Measurements from ENCODE around the gene HHATL. TPM values are rescaled to one million over a fixed set of nuclear protein-coding genes. Genes with fewer than 3 reads are reported as not detected.

The HHATL gene
- total and polyA plus RNA-seq, 4 donors: 0.39 to 2.7 (median 0.62) TPM

GRCh38 chr3:42714171-42714852, 11.7 kb upstream of the HHATL start:
- Histone ChIP-seq H3K9me3 (ENCODE audit: control insufficient read depth in 4 of 4, insufficient read depth in 3 of 4, low read length in 3 of 4) (no peaks in the 10 kb centered on the region), H3K27ac (ENCODE audit: low read depth in 1 of 2, low read length in 1 of 2) (no peak overlapping the region), H3K4me1 (ENCODE audit: control insufficient read depth in 5 of 5, insufficient read depth in 5 of 5, low read length in 5 of 5) (no peaks in the 10 kb centered on the region), H3K9ac (ENCODE audit: insufficient read depth in 1 of 2, low read length in 2 of 2) (no peak overlapping the region), H3K27me3 (ENCODE audit: control insufficient read depth in 3 of 3, insufficient read depth in 3 of 3, low read length in 2 of 3) (no peaks in the 10 kb centered on the region), H3K36me3 (ENCODE audit: control insufficient read depth in 4 of 4, insufficient read depth in 4 of 4, low read length in 4 of 4) (no peaks in the 10 kb centered on the region), H3K4me3 (no peak overlapping the region)
- no peak for TF ChIP-seq CTCF (IDR thresholded peaks at IDR 0.05; ENCODE audit: control extremely low read depth, extremely low read depth)
- DNase-seq: no peak
- WGBS, 2 donors: 88 to 89% methylated on average over 4 of the region's 4 CpGs
- no peak for ATAC-seq (ENCODE audit: insufficient read depth, low FRiP score)

- Histone ChIP-seq H3K4me3 (no peak overlapping the region), H3K9ac (ENCODE audit: insufficient read depth in 1 of 2, low read length in 2 of 2) (no peak overlapping the region), H3K27ac (ENCODE audit: low read depth in 1 of 2, low read length in 1 of 2) (no peak overlapping the region), H3K4me1 (ENCODE audit: control insufficient read depth in 5 of 5, insufficient read depth in 5 of 5, low read length in 5 of 5) (no peaks in the 10 kb centered on the region), H3K27me3 (ENCODE audit: control insufficient read depth in 3 of 3, insufficient read depth in 3 of 3, low read length in 2 of 3) (no peaks in the 10 kb centered on the region), H3K36me3 (ENCODE audit: control insufficient read depth in 4 of 4, insufficient read depth in 4 of 4, low read length in 4 of 4) (no peaks in the 10 kb centered on the region), H3K9me3 (ENCODE audit: control insufficient read depth in 4 of 4, insufficient read depth in 3 of 4, low read length in 3 of 4) (no peaks in the 10 kb centered on the region)
- peak in 1 of 3 donors; percentile 8 for DNase-seq
- no peak for ATAC-seq (ENCODE audit: insufficient read depth, low FRiP score)
- TF ChIP-seq CTCF (IDR thresholded peaks at IDR 0.05; ENCODE audit: control extremely low read depth, extremely low read depth): no peak
- WGBS, 2 donors: 69 to 80% methylated on average over 2 of the region's 2 CpGs
These were observed 11.1 kb upstream of the HHATL start for GRCh38 chr3:42713747-42714146.

- Histone ChIP-seq H3K36me3 (ENCODE audit: control insufficient read depth in 4 of 4, insufficient read depth in 4 of 4, low read length in 4 of 4) (no peaks in the 10 kb centered on the region), H3K4me3 (no peak overlapping the region), H3K9me3 (ENCODE audit: control insufficient read depth in 4 of 4, insufficient read depth in 3 of 4, low read length in 3 of 4) (no peaks in the 10 kb centered on the region), H3K27me3 (ENCODE audit: control insufficient read depth in 3 of 3, insufficient read depth in 3 of 3, low read length in 2 of 3) (no peaks in the 10 kb centered on the region), H3K9ac (ENCODE audit: insufficient read depth in 1 of 2, low read length in 2 of 2) (no peak overlapping the region), H3K27ac (ENCODE audit: low read depth in 1 of 2, low read length in 1 of 2) (no peak overlapping the region), H3K4me1 (ENCODE audit: control insufficient read depth in 5 of 5, insufficient read depth in 5 of 5, low read length in 5 of 5) (no peaks in the 10 kb centered on the region)
- WGBS, 2 donors: 76 to 83% methylated on average over 5 of the region's 5 CpGs
- ATAC-seq (ENCODE audit: insufficient read depth, low FRiP score): no peak
- DNase-seq: no peak
- no peak for TF ChIP-seq CTCF (IDR thresholded peaks at IDR 0.05; ENCODE audit: control extremely low read depth, extremely low read depth)
These were observed 10.2 kb upstream of the HHATL start for GRCh38 chr3:42712688-42713372.
